ENCODE results near the gene MST1. TPM values are rescaled to one million over a fixed set of nuclear protein-coding genes. Genes with fewer than 3 reads are reported as not detected.

Gene MST1
- total RNA-seq, 4 donors from 2014 or later: 2.3 to 12.2 (median 2.7) TPM

DNA sequence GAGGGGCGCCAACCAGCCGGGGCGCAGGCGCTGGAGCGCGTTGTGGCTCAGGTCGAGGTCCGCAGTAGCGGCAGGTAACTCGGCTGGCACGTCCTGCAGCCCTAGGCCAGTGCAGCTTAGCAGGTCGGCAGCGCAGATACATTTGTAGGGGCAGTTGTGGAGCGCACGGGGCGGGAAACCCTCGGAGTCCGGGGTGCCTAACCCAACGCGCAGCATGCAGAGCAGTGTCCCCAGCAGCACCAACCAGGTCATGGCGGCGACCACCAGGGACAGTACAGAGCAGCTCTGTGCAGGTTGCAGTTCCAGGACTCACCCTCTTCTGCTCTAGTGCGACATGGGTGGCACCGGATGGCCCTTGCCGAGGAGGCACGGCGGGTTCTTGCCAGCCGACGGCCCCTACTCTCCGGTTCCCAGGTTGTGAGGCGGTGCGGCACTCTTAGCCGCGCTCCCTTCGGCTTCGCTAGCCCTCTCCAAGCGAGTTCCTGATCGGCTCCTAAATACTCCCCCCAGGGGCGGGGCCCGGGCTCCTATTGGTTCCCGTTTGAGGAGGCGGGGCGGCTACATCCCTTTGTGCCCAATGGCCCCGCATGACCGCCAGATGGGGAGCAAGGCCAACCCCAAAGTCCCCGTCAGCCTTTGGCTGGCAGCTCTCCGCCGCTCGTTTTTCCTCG is 30.1 kb upstream of the MST1 start, which contains the start of gene AMIGO3:
Gene AMIGO3 (minus strand): TSS at position 471 of the 671 bp plus-strand sequence. CDS start 219 bp downstream, at position 252.
- H3K36me3 ChIP-seq: peaks cover 0 to 55% (median 9%) of the 10 kb centered on the region in 3 donors
- H3K9me3 ChIP-seq: no peaks in the 10 kb centered on the region
- H3K4me1 ChIP-seq: peaks cover 28 to 64% (median 29%) of the 10 kb centered on the region in 3 donors
- WGBS, 2 donors: 0 to 6% methylated on average over 7 to 8 of the region's 50 CpGs
- H3K27me3 ChIP-seq: no peaks in the 10 kb centered on the region
- peak in 3 of 4 donors; percentile 78 to 83 (median 79) for TF ChIP-seq POLR2A (IDR thresholded peaks at IDR 0.05)
- TF ChIP-seq, protein P1, sequence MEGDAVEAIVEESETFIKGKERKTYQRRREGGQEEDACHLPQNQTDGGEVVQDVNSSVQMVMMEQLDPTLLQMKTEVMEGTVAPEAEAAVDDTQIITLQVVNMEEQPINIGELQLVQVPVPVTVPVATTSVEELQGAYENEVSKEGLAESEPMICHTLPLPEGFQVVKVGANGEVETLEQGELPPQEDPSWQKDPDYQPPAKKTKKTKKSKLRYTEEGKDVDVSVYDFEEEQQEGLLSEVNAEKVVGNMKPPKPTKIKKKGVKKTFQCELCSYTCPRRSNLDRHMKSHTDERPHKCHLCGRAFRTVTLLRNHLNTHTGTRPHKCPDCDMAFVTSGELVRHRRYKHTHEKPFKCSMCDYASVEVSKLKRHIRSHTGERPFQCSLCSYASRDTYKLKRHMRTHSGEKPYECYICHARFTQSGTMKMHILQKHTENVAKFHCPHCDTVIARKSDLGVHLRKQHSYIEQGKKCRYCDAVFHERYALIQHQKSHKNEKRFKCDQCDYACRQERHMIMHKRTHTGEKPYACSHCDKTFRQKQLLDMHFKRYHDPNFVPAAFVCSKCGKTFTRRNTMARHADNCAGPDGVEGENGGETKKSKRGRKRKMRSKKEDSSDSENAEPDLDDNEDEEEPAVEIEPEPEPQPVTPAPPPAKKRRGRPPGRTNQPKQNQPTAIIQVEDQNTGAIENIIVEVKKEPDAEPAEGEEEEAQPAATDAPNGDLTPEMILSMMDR (IDR thresholded peaks at IDR 0.05): peak; percentile 28 to 64 (median 50)
- intact Hi-C loops (cut with DNase I): no loop called here
- H3K27ac ChIP-seq: peak within 1 kb of the TSS; percentile 61 to 83 (median 72)
- peak within 1 kb of the TSS; percentile 30 to 75 (median 53) for H3K4me3 ChIP-seq
- peak; percentile 76 for DNase-seq

DNA sequence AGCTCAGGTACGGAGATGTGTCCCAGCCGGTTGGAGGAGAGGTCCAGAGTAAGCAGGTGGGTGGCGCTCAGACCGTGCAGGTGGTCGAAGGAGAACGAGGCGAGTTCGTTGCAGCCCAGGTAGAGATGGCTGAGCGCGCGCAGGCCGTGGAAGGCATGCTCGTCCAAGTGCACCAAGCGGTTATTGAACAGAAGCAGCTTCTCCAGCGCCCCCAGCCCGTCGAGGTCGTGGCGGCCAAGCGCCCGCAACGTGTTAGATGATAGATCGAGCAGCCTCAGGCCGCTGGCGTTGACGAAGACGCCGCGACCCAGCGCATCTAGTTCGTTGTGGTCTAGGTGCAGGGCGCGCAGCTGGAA is 29.6 kb upstream of the MST1 start:
- H3K4me1 ChIP-seq: peaks cover 28 to 62% (median 28%) of the 10 kb centered on the region in 3 donors
- no peak for TF ChIP-seq POLR2A (IDR thresholded peaks at IDR 0.05)
- TF ChIP-seq, protein P1 (IDR thresholded peaks at IDR 0.05): no peak
- no peaks in the 10 kb centered on the region for H3K9me3 ChIP-seq
- no peaks in the 10 kb centered on the region for H3K27me3 ChIP-seq
- H3K4me3 ChIP-seq: peak overlapping the region; percentile 30 to 75 (median 53)
- DNase-seq: no peak
- peaks cover 0 to 56% (median 9%) of the 10 kb centered on the region in 3 donors for H3K36me3 ChIP-seq
- WGBS, 2 donors: 9 to 32% methylated on average over 5 to 14 of the region's 33 CpGs
- intact Hi-C loops (cut with DNase I): no loop called here
- peak overlapping the region in 1 of 4 donors; percentile 83 for H3K27ac ChIP-seq

DNA sequence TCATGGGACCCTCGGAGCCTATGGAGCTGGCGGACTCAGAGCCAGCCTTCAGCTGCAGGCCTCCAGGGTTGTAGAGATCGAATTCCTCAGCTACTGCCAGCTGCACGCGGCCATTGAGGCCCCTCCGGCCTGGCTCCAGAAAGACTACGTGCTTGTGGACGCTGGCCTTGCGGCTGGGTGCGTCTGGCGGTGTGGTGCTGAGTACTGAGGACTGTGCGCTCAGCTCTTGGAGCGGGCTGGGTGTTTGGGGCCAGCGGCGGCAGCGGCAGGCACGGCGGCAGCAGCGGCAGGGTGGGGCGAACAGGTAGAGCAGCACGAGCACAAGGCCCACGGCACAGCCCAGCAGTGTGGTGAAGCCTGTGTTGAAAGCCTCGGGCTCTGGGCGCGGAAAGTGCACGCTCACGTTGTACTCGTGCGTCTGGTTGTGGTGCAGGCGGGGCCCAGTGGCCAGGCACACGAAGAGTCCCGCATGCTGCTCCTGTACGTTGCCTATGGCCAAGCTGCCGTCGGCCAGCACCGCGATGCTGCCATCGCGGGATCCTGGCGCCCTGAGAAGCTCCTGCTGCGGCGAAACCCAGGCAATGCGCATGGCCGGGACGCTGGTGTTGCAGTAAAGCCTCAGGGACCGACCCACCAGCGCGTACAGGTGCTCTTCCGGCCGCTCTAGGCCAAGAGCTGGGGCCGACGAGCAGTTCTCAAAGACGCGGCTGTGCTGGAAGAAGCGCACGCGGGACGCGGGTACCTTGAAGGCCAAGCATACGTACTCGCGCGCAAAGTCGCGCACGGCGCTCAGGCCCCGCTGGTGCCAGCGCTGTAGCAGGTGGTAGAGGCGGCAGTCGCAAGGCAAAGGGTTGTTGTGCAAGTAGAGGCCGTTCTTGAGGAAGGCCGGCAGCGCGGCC is 28.9 kb upstream of the MST1 start:
- intact Hi-C loops (cut with DNase I): no loop called here
- peaks cover 27 to 59% (median 28%) of the 10 kb centered on the region in 3 donors for H3K4me1 ChIP-seq
- peaks cover 0 to 62% (median 9%) of the 10 kb centered on the region in 3 donors for H3K36me3 ChIP-seq
- H3K9me3 ChIP-seq: no peaks in the 10 kb centered on the region
- H3K27me3 ChIP-seq: no peaks in the 10 kb centered on the region
- TF ChIP-seq, protein P1 (IDR thresholded peaks at IDR 0.05): no peak
- TF ChIP-seq POLR2A (IDR thresholded peaks at IDR 0.05): no peak
- H3K27ac ChIP-seq: peak overlapping the region in 1 of 4 donors; percentile 10
- no peak for DNase-seq
- peak overlapping the region in 3 of 4 donors; percentile 50 to 75 (median 56) for H3K4me3 ChIP-seq
- 50 to 62% methylated on average over 12 to 29 of the region's 75 CpGs for WGBS, 2 donors

DNA sequence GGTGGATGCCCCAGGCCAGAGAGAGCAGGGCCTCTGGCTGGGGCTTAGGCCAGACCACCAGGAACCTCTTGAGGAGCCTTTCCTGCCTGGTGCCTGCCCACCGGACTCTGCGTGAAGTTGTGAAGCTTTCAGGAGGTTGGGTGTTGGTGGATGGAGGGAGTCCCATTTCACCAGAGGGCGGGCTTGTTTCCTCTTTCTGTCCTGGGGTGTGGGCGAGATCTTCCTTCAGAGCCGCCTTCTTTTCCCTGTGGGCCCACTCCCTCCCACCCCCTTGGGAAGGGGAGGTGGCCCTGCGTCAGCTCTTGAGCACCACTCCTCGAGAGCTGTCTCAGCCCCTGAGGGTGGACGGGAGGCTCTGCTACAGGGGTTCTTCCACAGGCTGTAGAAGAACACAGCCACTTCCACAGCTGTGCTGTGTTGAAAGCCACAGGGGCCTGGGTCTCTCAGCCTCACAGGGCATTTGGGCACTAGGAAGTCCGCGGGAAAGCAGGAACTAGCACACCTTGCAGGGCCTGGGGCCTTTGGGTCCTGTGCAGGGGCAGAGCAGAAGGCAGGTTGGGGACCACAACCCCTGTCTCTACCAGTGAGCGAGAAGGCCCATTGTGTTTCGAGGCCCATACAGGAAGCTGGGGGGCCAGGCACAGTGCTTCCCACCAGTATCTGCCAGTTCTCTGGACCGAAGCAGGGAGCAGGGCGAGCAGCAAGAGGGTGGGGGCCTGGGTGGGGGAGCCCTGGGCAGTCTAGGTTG is 28.1 kb upstream of the MST1 start:
- intact Hi-C loops (cut with DNase I): no loop called here
- DNase-seq: no peak
- H3K9me3 ChIP-seq: no peaks in the 10 kb centered on the region
- 85 to 100% methylated on average over 3 of the region's 14 CpGs for WGBS, 2 donors
- H3K4me3 ChIP-seq: no peak overlapping the region
- no peak overlapping the region for H3K27ac ChIP-seq
- H3K4me1 ChIP-seq: peaks cover 19 to 51% (median 20%) of the 10 kb centered on the region in 3 donors
- no peak for TF ChIP-seq POLR2A (IDR thresholded peaks at IDR 0.05)
- TF ChIP-seq, protein P1 (IDR thresholded peaks at IDR 0.05): no peak
- peaks cover 0 to 67% (median 9%) of the 10 kb centered on the region in 3 donors for H3K36me3 ChIP-seq
- H3K27me3 ChIP-seq: no peaks in the 10 kb centered on the region

Measured in esophagus squamous epithelium (tissue), 5 donors.